ENCODE measurements around the gene JADE2. TPM values are rescaled to one million over a fixed set of nuclear protein-coding genes. Genes with fewer than 3 reads are reported as not detected.
"Not testable (repeated sequence)": the region's sequence is repeated elsewhere in the genome, so short reads cannot be mapped to it uniquely, and the experiment has no call there.

Gene JADE2
- total RNA-seq, 1 donor from 2014 or later, result 3.0 TPM

DNA sequence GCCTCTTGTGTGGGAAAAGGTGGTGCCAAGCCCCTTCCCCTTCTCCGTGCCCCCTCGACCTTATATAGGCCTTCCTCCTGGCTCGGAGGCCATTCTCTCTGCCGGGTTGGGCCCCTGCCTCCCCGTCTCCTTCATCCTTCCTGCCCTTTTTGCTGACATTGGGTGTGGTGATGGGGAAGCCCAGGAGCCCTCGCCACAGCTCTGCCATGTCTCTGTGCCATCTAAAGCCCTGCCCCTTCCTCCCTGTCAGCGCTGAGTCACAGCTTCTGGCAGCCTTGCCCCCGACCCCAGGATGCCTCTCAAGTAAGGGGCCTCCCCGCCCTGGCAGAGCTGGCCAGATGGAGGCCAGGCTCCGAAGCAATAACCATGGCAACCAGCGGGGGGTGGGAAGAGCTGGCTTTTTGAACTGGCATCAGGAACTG lies 30.4 kb downstream of the JADE2 start:
- H3K27me3 Mint-ChIP-seq (ENCODE audit: unreplicated experiment), result peaks cover 6% of the 10 kb centered on the region
- peaks cover 7% of the 10 kb centered on the region for H3K36me3 Mint-ChIP-seq (ENCODE audit: low read depth, unreplicated experiment)
- H3K27ac Mint-ChIP-seq (ENCODE audit: unreplicated experiment), result no peak overlapping the region
- H3K4me3 Mint-ChIP-seq (ENCODE audit: unreplicated experiment), result no peak overlapping the region
- H3K9me3 Mint-ChIP-seq (ENCODE audit: unreplicated experiment), result peaks cover 5% of the 10 kb centered on the region
- H3K4me1 Mint-ChIP-seq (ENCODE audit: unreplicated experiment), result peaks cover 4% of the 10 kb centered on the region
- TF ChIP-seq, protein P1, sequence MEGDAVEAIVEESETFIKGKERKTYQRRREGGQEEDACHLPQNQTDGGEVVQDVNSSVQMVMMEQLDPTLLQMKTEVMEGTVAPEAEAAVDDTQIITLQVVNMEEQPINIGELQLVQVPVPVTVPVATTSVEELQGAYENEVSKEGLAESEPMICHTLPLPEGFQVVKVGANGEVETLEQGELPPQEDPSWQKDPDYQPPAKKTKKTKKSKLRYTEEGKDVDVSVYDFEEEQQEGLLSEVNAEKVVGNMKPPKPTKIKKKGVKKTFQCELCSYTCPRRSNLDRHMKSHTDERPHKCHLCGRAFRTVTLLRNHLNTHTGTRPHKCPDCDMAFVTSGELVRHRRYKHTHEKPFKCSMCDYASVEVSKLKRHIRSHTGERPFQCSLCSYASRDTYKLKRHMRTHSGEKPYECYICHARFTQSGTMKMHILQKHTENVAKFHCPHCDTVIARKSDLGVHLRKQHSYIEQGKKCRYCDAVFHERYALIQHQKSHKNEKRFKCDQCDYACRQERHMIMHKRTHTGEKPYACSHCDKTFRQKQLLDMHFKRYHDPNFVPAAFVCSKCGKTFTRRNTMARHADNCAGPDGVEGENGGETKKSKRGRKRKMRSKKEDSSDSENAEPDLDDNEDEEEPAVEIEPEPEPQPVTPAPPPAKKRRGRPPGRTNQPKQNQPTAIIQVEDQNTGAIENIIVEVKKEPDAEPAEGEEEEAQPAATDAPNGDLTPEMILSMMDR (IDR thresholded peaks at IDR 0.05; ENCODE audit: unreplicated experiment), result no peak
- DNase-seq (ENCODE audit: low spot score), result peak; percentile 48

DNA sequence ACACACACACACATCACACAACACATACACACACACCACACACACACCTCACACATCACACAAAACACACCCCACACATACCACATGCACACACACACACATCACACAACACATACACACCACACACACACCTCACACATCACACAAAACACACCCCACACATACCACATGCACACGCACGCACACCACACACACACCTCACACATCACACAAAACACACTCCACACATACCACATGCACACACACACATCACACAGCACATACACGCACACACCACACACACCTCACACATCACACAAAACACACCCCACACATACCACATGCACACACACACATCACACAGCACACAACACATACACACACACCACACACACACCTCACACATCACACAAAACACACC lies 31.1 kb downstream of the JADE2 start:
- not testable (repeated sequence) for H3K4me1 Mint-ChIP-seq (ENCODE audit: unreplicated experiment); H3K36me3 Mint-ChIP-seq (ENCODE audit: low read depth, unreplicated experiment); H3K27me3 Mint-ChIP-seq (ENCODE audit: unreplicated experiment); H3K9me3 Mint-ChIP-seq (ENCODE audit: unreplicated experiment); DNase-seq (ENCODE audit: low spot score)
- H3K4me3 Mint-ChIP-seq (ENCODE audit: unreplicated experiment), result peak overlapping the region; percentile 77
- peak overlapping the region; percentile 42 for H3K27ac Mint-ChIP-seq (ENCODE audit: unreplicated experiment)

DNA sequence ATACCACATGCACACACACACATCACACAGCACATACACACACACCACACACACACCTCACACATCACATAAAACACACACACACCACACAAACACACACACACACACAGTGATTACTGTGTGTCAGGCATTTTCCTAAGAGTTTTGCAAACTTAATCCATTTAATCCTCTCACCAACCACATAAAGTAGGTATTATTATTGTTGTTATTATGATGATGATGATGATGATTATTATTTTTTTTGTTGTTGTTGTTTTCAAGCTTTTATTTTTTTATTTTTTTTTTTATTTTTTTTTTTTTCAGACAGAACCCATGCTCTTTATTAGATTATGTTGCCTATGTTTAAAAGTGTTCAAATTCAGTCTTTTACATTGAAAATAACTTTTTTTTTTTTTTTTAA lies 31.5 kb downstream of the JADE2 start:
- Mint-ChIP-seq H3K4me1 (ENCODE audit: unreplicated experiment) (peaks cover 6% of the 10 kb centered on the region), H3K9me3 (ENCODE audit: unreplicated experiment) (peaks cover 5% of the 10 kb centered on the region), H3K36me3 (ENCODE audit: low read depth, unreplicated experiment) (peaks cover 7% of the 10 kb centered on the region), H3K27ac (ENCODE audit: unreplicated experiment) (peak overlapping the region; percentile 42), H3K4me3 (ENCODE audit: unreplicated experiment) (peak overlapping the region; percentile 77), H3K27me3 (ENCODE audit: unreplicated experiment) (peaks cover 6% of the 10 kb centered on the region)
- DNase-seq (ENCODE audit: low spot score), result no peak
- TF ChIP-seq, protein P1 (IDR thresholded peaks at IDR 0.05; ENCODE audit: unreplicated experiment), result no peak

DNA sequence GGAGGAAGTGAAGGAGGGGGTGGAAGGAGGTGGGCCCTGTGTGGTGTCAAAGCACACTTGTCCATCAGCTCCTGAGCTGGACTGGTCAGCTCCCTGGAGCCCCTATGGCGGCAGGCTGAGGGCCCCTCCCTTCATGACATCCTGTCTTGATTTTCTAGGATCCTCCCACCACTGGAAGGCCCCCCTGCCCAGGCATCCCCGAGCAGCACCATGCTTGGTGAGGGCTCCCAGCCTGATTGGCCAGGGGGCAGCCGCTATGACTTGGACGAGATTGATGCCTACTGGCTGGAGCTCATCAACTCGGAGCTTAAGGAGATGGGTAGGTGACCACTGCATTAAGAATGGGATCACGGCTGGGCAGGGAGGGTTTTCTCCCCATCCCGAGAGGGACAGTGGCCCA lies 34.2 kb downstream of the JADE2 start:
- TF ChIP-seq, protein P1 (IDR thresholded peaks at IDR 0.05; ENCODE audit: unreplicated experiment), result no peak
- peaks cover 12% of the 10 kb centered on the region for H3K4me1 Mint-ChIP-seq (ENCODE audit: unreplicated experiment)
- no peak overlapping the region for H3K27ac Mint-ChIP-seq (ENCODE audit: unreplicated experiment)
- H3K27me3 Mint-ChIP-seq (ENCODE audit: unreplicated experiment), result peaks cover 14% of the 10 kb centered on the region
- peaks cover 7% of the 10 kb centered on the region for H3K36me3 Mint-ChIP-seq (ENCODE audit: low read depth, unreplicated experiment)
- DNase-seq (ENCODE audit: low spot score), result no peak
- peaks cover 5% of the 10 kb centered on the region for H3K9me3 Mint-ChIP-seq (ENCODE audit: unreplicated experiment)
- no peak overlapping the region for H3K4me3 Mint-ChIP-seq (ENCODE audit: unreplicated experiment)

DNA sequence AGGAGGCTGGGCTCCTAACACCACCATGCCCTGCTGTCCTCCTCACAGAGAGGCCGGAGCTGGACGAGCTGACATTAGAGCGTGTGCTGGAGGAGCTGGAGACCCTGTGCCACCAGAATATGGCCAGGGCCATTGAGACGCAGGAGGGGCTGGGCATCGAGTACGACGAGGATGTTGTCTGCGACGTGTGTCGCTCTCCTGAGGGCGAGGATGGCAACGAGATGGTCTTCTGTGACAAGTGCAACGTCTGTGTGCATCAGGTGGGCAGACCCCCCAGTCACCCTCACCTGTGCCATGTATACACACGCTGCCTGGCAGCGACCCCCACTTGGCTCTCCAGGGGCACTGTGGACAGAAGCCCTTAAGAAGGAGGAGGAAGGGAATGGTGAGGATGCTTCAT lies 35.2 kb downstream of the JADE2 start:
- TF ChIP-seq, protein P1 (IDR thresholded peaks at IDR 0.05; ENCODE audit: unreplicated experiment), result no peak

More for the DNA sequence above, 35.2 kb downstream of the JADE2 start:
- Mint-ChIP-seq H3K27me3 (ENCODE audit: unreplicated experiment) (peaks cover 14% of the 10 kb centered on the region), H3K4me1 (ENCODE audit: unreplicated experiment) (peaks cover 12% of the 10 kb centered on the region), H3K36me3 (ENCODE audit: low read depth, unreplicated experiment) (peaks cover 7% of the 10 kb centered on the region), H3K9me3 (ENCODE audit: unreplicated experiment) (peaks cover 5% of the 10 kb centered on the region), H3K4me3 (ENCODE audit: unreplicated experiment) (no peak overlapping the region), H3K27ac (ENCODE audit: unreplicated experiment) (no peak overlapping the region)
- no peak for DNase-seq (ENCODE audit: low spot score)

Data from endothelial cell (in vitro differentiated cells).